ENCODE data around the gene BPIFB6. TPM values are rescaled to one million over a fixed set of nuclear protein-coding genes. Genes with fewer than 3 reads are reported as not detected.

BPIFB6 gene
- total and polyA plus RNA-seq, 9 donors: not detected

GRCh38 chr20:33012327-33013189 is 18.9 kb upstream of the BPIFB6 start:
- Histone ChIP-seq H3K27ac (no peak overlapping the region), H3K36me3 (no peaks in the 10 kb centered on the region), H3K4me1 (ENCODE audit: insufficient read depth) (no peaks in the 10 kb centered on the region), H3K9me3 (no peaks in the 10 kb centered on the region), H3K4me3 (no peak overlapping the region), H3K27me3 (no peaks in the 10 kb centered on the region)
- intact Hi-C loops (cut with DNase I): no loop called here
- DNase-seq: no peak
- 55 to 64% (median 60%) methylated on average over 15 of the region's 15 CpGs for WGBS, 3 donors
- TF ChIP-seq CTCF (IDR thresholded peaks at IDR 0.05): no peak
- TF ChIP-seq EP300 (IDR thresholded peaks at IDR 0.05): no peak

GRCh38 chr20:33013701-33014326 is 17.6 kb upstream of the BPIFB6 start:
- Histone ChIP-seq H3K27me3 (no peaks in the 10 kb centered on the region), H3K9me3 (no peaks in the 10 kb centered on the region), H3K4me1 (ENCODE audit: insufficient read depth) (no peaks in the 10 kb centered on the region), H3K27ac (no peak overlapping the region), H3K4me3 (no peak overlapping the region), H3K36me3 (no peaks in the 10 kb centered on the region)
- WGBS, 3 donors: 61 to 65% (median 64%) methylated on average over 12 of the region's 12 CpGs
- TF ChIP-seq POLR2A (IDR thresholded peaks at IDR 0.05) (no peak), CTCF (IDR thresholded peaks at IDR 0.05) (no peak), EP300 (IDR thresholded peaks at IDR 0.05) (no peak)
- intact Hi-C loops (cut with DNase I): no loop called here
- no peak for DNase-seq

- no peak for DNase-seq
- Histone ChIP-seq H3K36me3 (no peaks in the 10 kb centered on the region), H3K27ac (no peak overlapping the region), H3K27me3 (no peaks in the 10 kb centered on the region), H3K9me3 (no peaks in the 10 kb centered on the region), H3K4me1 (ENCODE audit: insufficient read depth) (no peaks in the 10 kb centered on the region), H3K4me3 (no peak overlapping the region)
- TF ChIP-seq EP300 (IDR thresholded peaks at IDR 0.05) (no peak), POLR2A (IDR thresholded peaks at IDR 0.05) (no peak)
- WGBS, 3 donors: 53 to 61% (median 55%) methylated on average over 16 of the region's 16 CpGs
- intact Hi-C loops (cut with DNase I): no loop called here
These were observed 16.9 kb upstream of the BPIFB6 start for GRCh38 chr20:33014336-33015113.

DNA sequence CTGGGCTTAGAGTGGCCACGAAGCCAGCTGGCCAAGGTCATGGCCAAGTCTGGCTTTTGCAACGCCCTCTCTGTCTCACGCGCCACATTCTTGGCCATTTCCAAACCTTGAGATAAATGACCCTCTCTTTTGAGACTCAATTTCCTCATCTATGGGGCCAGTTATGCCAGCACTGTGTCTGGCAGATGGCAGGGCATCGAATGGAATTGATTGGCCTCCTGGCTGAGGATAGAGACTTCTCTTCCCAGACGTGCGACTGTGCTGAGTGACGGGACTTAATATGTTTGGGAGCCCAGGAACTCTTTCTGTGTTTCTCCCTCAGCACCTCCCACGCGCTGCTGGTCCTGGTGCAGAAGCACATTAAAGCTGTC is 16.3 kb upstream of the BPIFB6 start:
- intact Hi-C loops (cut with DNase I): no loop called here
- no peaks in the 10 kb centered on the region for H3K27me3 ChIP-seq
- TF ChIP-seq POLR2A (IDR thresholded peaks at IDR 0.05) (no peak), CTCF (IDR thresholded peaks at IDR 0.05) (no peak), EP300 (IDR thresholded peaks at IDR 0.05) (no peak)

More for the DNA sequence above, 16.3 kb upstream of the BPIFB6 start:
- Histone ChIP-seq H3K9me3 (no peaks in the 10 kb centered on the region), H3K4me3 (no peak overlapping the region), H3K4me1 (ENCODE audit: insufficient read depth) (no peaks in the 10 kb centered on the region), H3K27ac (no peak overlapping the region), H3K36me3 (no peaks in the 10 kb centered on the region)
- WGBS, 3 donors: 33 to 48% (median 42%) methylated on average over 10 of the region's 10 CpGs
- DNase-seq: no peak
